HG02870 (cell line): ENCODE measurements around the gene ADGRB2.

ENCODE experiments used
- ATAC-seq: cut with Tn5 transposase; IDR thresholded peaks from one replicate; pipeline ENCODE4 v1.9.1; 2021; ENCODE audit warnings: mild to moderate bottlenecking, moderate library complexity; ENCODE audit not compliant: unreplicated experiment

Gene ADGRB2

DNA sequence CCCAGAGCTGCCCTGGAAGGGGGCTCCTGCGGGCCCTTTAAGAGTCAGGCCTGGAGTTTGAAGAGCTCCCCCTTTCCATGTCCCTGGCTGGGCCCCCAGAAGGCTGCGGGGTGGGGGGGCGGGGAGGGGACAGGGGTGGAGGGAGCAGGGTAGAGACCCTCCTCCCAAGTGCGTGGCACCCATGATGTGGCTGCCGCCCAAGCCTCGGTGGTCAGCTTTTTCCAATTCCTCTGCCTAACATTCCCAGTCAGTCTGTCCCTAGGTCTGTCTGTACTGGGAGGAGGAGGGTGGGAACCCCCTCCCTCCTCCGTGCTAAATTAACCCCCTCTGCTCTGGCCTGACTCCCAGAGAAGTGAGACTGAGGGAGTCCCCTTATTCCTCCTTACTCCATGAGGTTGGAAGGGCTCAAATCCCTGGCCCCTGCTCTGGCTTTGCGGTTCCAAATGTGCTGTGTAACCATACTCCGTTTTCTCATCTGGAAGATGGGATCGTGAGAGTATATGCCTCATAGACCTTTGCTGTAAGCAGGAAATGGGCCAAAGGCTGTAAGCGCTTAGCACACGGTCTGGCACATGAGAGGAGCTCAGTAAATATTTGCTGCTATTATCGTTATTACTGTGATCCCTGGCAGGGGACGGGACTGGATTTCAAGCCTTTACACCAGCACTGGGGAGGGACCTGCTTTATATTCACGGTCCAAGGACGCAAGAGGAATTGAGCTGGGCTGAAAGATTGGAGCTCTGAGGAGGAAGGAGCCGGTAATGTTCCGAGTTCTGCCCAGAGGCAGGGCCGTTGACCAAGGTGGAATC lies 59.7 kb downstream of the ADGRB2 start:
- no peak for ATAC-seq

GRCh38 chr1:31703431-31704270 lies 60.5 kb downstream of the ADGRB2 start, which contains the start of gene COL16A1:
COL16A1 (minus strand) TSS chr1:31704017; CDS start chr1:31702193, 1,824 bp downstream.
- no peak for ATAC-seq

GRCh38 chr1:31702836-31703404 lies 61.2 kb downstream of the ADGRB2 start:
- ATAC-seq, result no peak

- ATAC-seq, result no peak
Measured at GRCh38 chr1:31701091-31701736, 62.9 kb downstream of the ADGRB2 start.

DNA sequence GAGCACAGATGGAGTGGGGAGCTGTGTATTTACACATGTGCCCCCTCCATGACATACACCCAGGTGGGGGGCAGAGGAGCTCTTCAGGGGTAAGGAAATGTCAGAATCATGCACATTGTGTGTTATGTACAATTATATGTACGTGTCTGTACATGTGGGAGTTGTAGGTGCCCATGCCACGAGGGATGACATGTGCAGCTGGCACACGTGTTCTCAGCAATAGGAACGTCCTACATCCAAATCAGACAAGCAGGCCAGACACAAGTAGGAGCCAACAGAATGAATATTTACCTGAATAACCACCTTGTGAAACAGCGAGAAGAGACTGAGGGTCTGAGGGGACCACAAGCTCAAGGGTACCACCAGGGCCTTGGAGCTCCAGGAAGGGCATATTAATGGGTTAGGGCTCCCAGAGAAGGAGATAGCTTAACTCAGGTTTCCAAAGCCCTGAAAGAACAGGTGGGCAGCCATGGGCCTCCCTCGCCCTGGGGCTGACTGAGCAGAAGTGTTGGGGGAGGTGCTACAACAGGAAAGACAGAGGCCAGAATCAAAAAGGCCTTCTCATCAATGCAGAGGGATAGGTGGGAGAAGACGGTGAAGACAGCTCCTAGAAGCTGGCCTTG lies 63.6 kb downstream of the ADGRB2 start:
- no peak for ATAC-seq

GRCh38 chr1:31699341-31699891 lies 64.7 kb downstream of the ADGRB2 start:
- no peak for ATAC-seq

DNA sequence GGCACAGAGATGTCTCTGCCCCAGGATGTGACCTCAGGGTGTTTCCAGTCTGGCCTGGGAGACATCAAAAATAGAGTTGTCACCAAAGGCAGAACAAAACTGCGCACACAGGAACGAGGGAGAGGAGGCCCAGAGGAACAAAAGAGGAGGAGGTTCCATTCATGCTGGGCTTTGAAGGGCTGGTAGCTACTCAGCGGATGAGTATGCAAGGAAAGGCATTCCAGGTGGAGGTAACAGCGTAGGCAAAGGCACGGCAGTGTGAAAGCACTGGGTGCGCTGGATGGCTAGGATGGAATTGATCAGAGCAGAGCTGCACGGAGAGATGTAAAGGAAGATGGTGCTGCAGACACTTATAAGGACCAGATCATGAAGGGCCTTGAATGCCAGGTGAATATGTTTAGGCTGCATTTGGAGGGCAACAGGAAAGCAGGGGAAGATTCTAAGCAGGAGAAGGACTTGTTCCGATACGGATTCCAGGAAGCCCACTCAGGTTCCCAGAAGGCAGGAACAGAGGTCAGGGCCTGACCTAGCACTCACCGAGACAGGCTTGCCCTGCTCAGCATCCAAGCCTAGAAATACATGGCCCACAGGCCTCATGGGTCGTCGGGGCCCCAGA lies 66.7 kb downstream of the ADGRB2 start:
- no peak for ATAC-seq

GRCh38 chr1:31696242-31696641 lies 67.9 kb downstream of the ADGRB2 start:
- no peak for ATAC-seq

- no peak for ATAC-seq
Measured at GRCh38 chr1:31695327-31695726, 68.8 kb downstream of the ADGRB2 start.

GRCh38 chr1:31694964-31695313 lies 69.2 kb downstream of the ADGRB2 start:
- no peak for ATAC-seq

GRCh38 chr1:31694069-31694963 lies 69.8 kb downstream of the ADGRB2 start:
- ATAC-seq, result no peak

DNA sequence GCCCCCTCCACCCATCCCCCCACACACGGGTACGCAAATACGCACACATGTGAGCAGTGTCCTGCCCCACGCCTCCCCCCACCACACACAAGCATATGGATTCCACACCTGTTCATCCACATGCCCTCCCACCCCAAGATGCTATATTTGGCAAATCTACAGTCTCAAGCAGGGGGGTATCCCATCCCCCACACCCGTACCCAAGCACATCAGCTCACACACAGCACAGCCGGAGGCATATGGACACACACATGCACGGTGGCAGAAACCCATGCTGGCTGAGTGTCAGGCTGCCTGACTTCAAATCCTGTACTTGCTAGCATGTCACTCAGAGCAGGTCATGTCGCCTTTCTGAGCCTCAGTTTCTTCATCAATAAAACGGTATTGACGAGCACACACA lies 70.9 kb downstream of the ADGRB2 start:
- ATAC-seq, result no peak

GRCh38 chr1:31691951-31692350 lies 72.2 kb downstream of the ADGRB2 start:
- ATAC-seq, result no peak

GRCh38 chr1:31691446-31691845 lies 72.7 kb downstream of the ADGRB2 start:
- ATAC-seq, result no peak

DNA sequence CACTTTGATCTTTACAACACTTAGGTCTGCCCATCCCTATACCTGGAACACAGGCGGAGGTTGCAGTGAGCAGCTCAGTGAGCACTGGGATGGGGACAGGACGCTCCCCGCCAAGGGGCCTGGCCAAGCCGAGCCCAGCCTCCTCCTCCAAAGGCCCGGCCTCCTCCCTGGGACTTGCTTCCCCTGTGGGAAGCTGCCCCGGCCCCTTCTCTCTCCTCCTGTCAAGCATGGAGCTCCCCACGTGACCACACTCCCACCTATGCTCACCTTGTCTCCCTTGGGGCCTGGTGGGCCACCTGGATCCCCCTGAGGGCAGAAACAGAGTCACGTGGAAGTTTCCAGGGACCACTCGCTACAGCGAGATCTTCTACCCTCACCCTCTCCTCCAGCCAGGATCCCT lies 73.2 kb downstream of the ADGRB2 start:
- no peak for ATAC-seq

GRCh38 chr1:31689854-31690253 lies 74.3 kb downstream of the ADGRB2 start:
- ATAC-seq, result no peak

- no peak for ATAC-seq
Measured at GRCh38 chr1:31689379-31689778, 74.8 kb downstream of the ADGRB2 start.

- ATAC-seq, result no peak
Measured at GRCh38 chr1:31688233-31688918, 75.8 kb downstream of the ADGRB2 start.
